OCI-LY7 (cell line): ENCODE results near the gene SYNCRIP. TPM values are rescaled to one million over a fixed set of nuclear protein-coding genes. Genes with fewer than 3 reads are reported as not detected.
"Not testable (repeated sequence)": the region's sequence is repeated elsewhere in the genome, so short reads cannot be mapped to it uniquely, and the experiment has no call there.

Experiments used
- BruUV-seq: library from RNA; stranded (reverse); fragments of 400-500 nt; replicated peaks from 2 replicates; lab custom pipeline; 2021; lab: Mats Ljungman, UMichigan
- CTCF ChIA-PET: fragments of 300-600 bp; sonication (Branson Sonifier 250); formaldehyde crosslinking; loops from one replicate; lab custom pipeline; 2022; ENCODE audit warnings: antibody characterized with exemption; ENCODE audit not compliant: unreplicated experiment; lab: Charles Lee
- POLR2A ChIA-PET: fragments of 300-600 bp; sonication (Branson Sonifier 250); formaldehyde crosslinking; loops from one replicate; lab custom pipeline; 2022; ENCODE audit warnings: antibody characterized with exemption; lab: Charles Lee
- DNase-seq: peaks from one replicate; pipeline ENCODE4 v3.0.0-alpha.2; 2015; ENCODE audit warnings: low spot score
- H2AFZ ChIP-seq: fragments of 200-600 bp; sonication (generic), shearing (Covaris generic); 2 replicates; pipeline ENCODE4 v1.6.1; 2014; ENCODE audit warnings: mild to moderate bottlenecking, antibody characterized with exemption, low read length, moderate library complexity
- H3K27ac ChIP-seq: fragments of 200-600 bp; sonication (generic); 2 replicates; pipeline ENCODE4 v1.5.1; 2014; ENCODE audit warnings: mixed run types, low read depth, mild to moderate bottlenecking, moderate library complexity, low read length, inconsistent platforms; ENCODE audit not compliant: poor library complexity, severe bottlenecking
- H3K36me3 ChIP-seq: fragments of 200-600 bp; sonication (generic); 2 replicates; pipeline ENCODE4 v1.6.1; 2014; ENCODE audit warnings: mild to moderate bottlenecking, antibody characterized with exemption, low read length, moderate library complexity, mixed read lengths; ENCODE audit not compliant: insufficient read depth
- H3K4me1 ChIP-seq: fragments of 200-600 bp; sonication (generic); 2 replicates; pipeline ENCODE4 v1.5.1; 2014; ENCODE audit warnings: mild to moderate bottlenecking, low read length; ENCODE audit not compliant: insufficient read depth, poor library complexity, severe bottlenecking
- H3K4me2 ChIP-seq: fragments of 200-600 bp; sonication (generic); 2 replicates; pipeline ENCODE4 v1.6.1; 2014; ENCODE audit warnings: mild to moderate bottlenecking, low read length
- H3K4me3 ChIP-seq: fragments of 200-600 bp; sonication (generic); 2 replicates; pipeline ENCODE4 v1.5.1; 2014; ENCODE audit warnings: mild to moderate bottlenecking, low read depth, low read length; ENCODE audit not compliant: poor library complexity, severe bottlenecking
- H3K79me2 ChIP-seq: fragments of 200-600 bp; sonication (generic); 2 replicates; pipeline ENCODE4 v1.6.1; 2016; ENCODE audit warnings: low read depth, mild to moderate bottlenecking, low read length, moderate library complexity, mixed read lengths; ENCODE audit not compliant: insufficient read depth
- H3K9me2 ChIP-seq: fragments of 200-600 bp; sonication (generic); 2 replicates; pipeline ENCODE4 v1.6.1; 2016; ENCODE audit warnings: mild to moderate bottlenecking, low read length, mixed read lengths; ENCODE audit not compliant: insufficient read depth
- H3K9me3 ChIP-seq: fragments of 200-600 bp; sonication (generic); 2 replicates; pipeline ENCODE4 v1.6.1; 2014; ENCODE audit warnings: mild to moderate bottlenecking, mixed run types, low read length, mixed read lengths
- H4K20me1 ChIP-seq: fragments of 200-600 bp; sonication (generic); 2 replicates; pipeline ENCODE4 v1.6.1; 2014; ENCODE audit warnings: mild to moderate bottlenecking, antibody characterized with exemption, low read length, moderate library complexity, mixed read lengths; ENCODE audit not compliant: insufficient read depth
- EZH2phosphoT487 ChIP-seq: fragments of 200-600 bp; sonication (generic); IDR thresholded peaks from 2 replicates; pipeline ENCODE4 v1.6.1; 2018; ENCODE audit warnings: low read depth, borderline replicate concordance, mild to moderate bottlenecking, mixed run types, antibody characterized with exemption, low read length, moderate library complexity, mixed read lengths
- intact Hi-C: fragments of 100-400 bp; cut with micrococcal nuclease; formaldehyde crosslinking; loops from one replicate; pipeline ENCODE4 v1.10.0; 2022; ENCODE audit not compliant: unreplicated experiment
- total RNA-seq, 2 experiments: library from RNA; depleted of rRNA in 1 of 2; stranded (reverse); fragments of >200 nt in 1 of 2; shearing (Covaris generic) in 1 of 2; gene quantifications; 2 replicates each; pipeline ENCODE4 v1.2.3, GENCODE V29; 2014 to 2022
- TF ChIP-seq, protein P1 (sequence below): fragments of 200-600 bp; sonication (generic); conservative IDR thresholded peaks from 2 replicates; pipeline ENCODE4 v1.5.1; 2014; ENCODE audit warnings: mild to moderate bottlenecking, antibody characterized with exemption, low read length, moderate library complexity, mixed read lengths

The SYNCRIP gene
- total RNA-seq, 2 experiments from 2014 or later, result 73.5 to 188 TPM

DNA sequence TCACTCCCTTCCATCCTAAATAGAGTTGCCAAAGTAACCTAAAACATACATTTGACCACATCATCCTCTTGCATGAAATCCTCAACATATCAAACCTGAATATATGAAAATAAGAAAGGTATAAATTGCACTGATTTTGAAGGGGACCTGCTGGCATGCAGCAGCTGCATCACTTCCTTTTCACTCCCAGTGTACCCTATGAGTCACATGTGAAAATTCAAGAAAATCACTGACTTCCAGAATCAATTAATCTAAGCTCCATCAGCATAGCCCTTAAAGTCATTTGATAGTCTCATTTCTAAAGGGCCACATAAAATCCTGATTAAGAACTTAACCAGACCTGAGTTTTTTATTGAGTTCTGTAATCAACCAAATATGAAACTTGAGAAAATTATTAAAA, 73.4 kb downstream of the SYNCRIP start:
- H3K9me2 ChIP-seq, result no peaks in the 10 kb centered on the region
- no peak overlapping the region for H3K4me3 ChIP-seq
- H3K4me2 ChIP-seq, result no peak overlapping the region
- ChIA-PET POLR2A (interaction anchor here (0.6 to 1.3 kb wide), 6 partner anchors 8 to 167 kb away, joined by 3 to 4 read pairs (median 3); partner anchors contain the start of gene SNX14), CTCF (no interaction called here)
- H3K79me2 ChIP-seq, result peaks cover 5% of the 10 kb centered on the region; the same call in 1 of the 2 replicates
- H3K36me3 ChIP-seq, result peaks cover 65% of the 10 kb centered on the region
- no peaks in the 10 kb centered on the region for H4K20me1 ChIP-seq
- H3K9me3 ChIP-seq, result no peaks in the 10 kb centered on the region
- BruUV-seq, result no TSS peak
- DNase-seq, result no peak
- H3K27ac ChIP-seq, result no peak overlapping the region
- H2AFZ ChIP-seq, result no peak overlapping the region
- TF ChIP-seq EZH2phosphoT487, result no peak
- TF ChIP-seq, protein P1, sequence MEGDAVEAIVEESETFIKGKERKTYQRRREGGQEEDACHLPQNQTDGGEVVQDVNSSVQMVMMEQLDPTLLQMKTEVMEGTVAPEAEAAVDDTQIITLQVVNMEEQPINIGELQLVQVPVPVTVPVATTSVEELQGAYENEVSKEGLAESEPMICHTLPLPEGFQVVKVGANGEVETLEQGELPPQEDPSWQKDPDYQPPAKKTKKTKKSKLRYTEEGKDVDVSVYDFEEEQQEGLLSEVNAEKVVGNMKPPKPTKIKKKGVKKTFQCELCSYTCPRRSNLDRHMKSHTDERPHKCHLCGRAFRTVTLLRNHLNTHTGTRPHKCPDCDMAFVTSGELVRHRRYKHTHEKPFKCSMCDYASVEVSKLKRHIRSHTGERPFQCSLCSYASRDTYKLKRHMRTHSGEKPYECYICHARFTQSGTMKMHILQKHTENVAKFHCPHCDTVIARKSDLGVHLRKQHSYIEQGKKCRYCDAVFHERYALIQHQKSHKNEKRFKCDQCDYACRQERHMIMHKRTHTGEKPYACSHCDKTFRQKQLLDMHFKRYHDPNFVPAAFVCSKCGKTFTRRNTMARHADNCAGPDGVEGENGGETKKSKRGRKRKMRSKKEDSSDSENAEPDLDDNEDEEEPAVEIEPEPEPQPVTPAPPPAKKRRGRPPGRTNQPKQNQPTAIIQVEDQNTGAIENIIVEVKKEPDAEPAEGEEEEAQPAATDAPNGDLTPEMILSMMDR, result no peak
- H3K4me1 ChIP-seq, result no peaks in the 10 kb centered on the region
- intact Hi-C loops, result no loop called here

DNA sequence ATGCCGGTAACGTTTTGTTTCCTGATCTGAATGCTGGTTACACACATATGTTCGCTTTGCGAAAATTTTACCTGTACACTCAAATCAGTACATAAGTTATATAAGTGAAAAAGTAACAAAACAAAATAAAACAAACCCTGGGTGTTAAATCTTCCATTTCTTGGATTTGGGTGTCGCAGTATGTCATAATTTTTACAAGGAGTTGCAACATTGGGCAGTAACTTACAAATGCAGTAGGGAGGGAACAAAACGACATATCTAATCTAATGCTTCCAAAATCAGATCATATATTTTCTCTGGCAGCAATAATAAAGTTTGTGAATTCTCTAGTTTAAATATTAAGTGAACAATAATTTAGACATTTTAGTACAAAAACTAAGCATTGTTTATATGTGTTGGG, 74.3 kb downstream of the SYNCRIP start:
- DNase-seq, result no peak
- peaks cover 68% of the 10 kb centered on the region for H3K36me3 ChIP-seq
- no peaks in the 10 kb centered on the region for H3K9me3 ChIP-seq
- H3K79me2 ChIP-seq, result no peaks in the 10 kb centered on the region
- H3K9me2 ChIP-seq, result no peaks in the 10 kb centered on the region
- H2AFZ ChIP-seq, result no peak overlapping the region
- CTCF ChIA-PET, result no interaction called here
- H3K27ac ChIP-seq, result no peak overlapping the region
- H3K4me2 ChIP-seq, result no peak overlapping the region
- TSS peak; percentile 27 for BruUV-seq
- intact Hi-C loops, result no loop called here
- no peak overlapping the region for H3K4me3 ChIP-seq
- TF ChIP-seq, protein P1, result no peak
- TF ChIP-seq EZH2phosphoT487, result no peak
- POLR2A ChIA-PET, result no interaction called here
- H4K20me1 ChIP-seq, result no peaks in the 10 kb centered on the region
- no peaks in the 10 kb centered on the region for H3K4me1 ChIP-seq

DNA sequence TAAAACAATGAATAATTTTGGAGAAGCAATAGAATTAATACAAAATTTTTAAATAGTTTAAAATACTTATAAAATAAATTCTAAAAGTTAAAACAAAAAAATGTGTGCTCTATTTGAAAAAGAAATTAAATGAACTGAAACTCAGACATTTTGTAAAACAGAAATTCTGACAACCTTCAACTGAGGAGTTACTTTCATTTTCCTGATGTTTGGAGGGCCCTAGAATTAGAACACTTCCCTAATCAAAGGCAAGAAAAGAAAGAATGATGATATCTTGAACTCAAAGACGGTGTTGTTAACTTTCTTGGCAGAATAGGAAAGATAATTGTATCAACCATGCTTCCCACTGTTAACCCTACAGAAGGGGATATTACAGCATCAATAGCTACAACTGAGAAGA, 77.0 kb downstream of the SYNCRIP start:
- ChIA-PET CTCF (no interaction called here), POLR2A (interaction anchor here (0.9 kb wide), 1 partner anchor 104 kb away, joined by 3 read pairs; no protein-coding TSS in a partner anchor)
- Histone ChIP-seq H3K4me3 (no peak overlapping the region), H3K9me2 (no peaks in the 10 kb centered on the region), H3K36me3 (peaks cover 59% of the 10 kb centered on the region), H4K20me1 (no peaks in the 10 kb centered on the region), H3K27ac (no peak overlapping the region), H3K4me2 (no peak overlapping the region), H2AFZ (no peak overlapping the region), H3K4me1 (no peaks in the 10 kb centered on the region), H3K79me2 (no peaks in the 10 kb centered on the region), H3K9me3 (no peaks in the 10 kb centered on the region)
- TF ChIP-seq, protein P1, result no peak
- no peak for TF ChIP-seq EZH2phosphoT487
- BruUV-seq, result no TSS peak
- DNase-seq, result no peak
- intact Hi-C loops, result no loop called here

DNA sequence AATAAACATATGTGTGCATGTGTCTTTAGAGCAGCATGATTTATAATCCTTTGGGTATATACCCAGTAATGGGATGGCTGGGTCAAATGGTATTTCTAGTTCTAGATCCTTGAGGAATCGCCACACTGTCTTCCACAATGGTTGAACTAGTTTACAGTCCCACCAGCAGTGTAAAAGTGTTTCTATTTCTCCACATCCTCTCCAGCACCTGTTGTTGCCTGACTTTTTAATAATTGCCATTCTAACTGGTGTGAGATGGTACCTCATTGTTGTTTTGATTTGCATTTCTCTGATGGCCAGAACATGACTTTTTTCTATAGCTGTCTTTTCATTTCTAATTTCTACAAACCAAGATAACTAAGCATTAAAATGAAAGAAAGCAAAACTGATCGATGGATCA, 78.5 kb downstream of the SYNCRIP start:
- H3K4me3 ChIP-seq, H3K79me2 ChIP-seq, H2AFZ ChIP-seq, H3K4me2 ChIP-seq, DNase-seq, H3K4me1 ChIP-seq, CTCF ChIA-PET, BruUV-seq, H3K27ac ChIP-seq, H4K20me1 ChIP-seq, H3K9me3 ChIP-seq, H3K9me2 ChIP-seq, POLR2A ChIA-PET, intact Hi-C loops: not testable (repeated sequence)
- peaks cover 47% of the 10 kb centered on the region for H3K36me3 ChIP-seq
